Suprapubic skin (tissue), 4 donors: ENCODE results near the gene ACTR1A. TPM values are rescaled to one million over a fixed set of nuclear protein-coding genes. Genes with fewer than 3 reads are reported as not detected.
"Not testable (repeated sequence)": the region's sequence is repeated elsewhere in the genome, so short reads cannot be mapped to it uniquely, and the experiment has no call there.

Experiments
- DNase-seq, 2 donors: peaks; one replicate each; pipeline ENCODE4 v3.0.0-alpha.2; 2019; ENCODE audit warnings: low spot score in 2 of 2
- H3K27ac ChIP-seq: fragments of 200-600 bp; sonication (generic); one replicate; pipeline ENCODE4 v1.5.1; 2019
- H3K27me3 ChIP-seq: fragments of 200-600 bp; sonication (generic); one replicate; pipeline ENCODE4 v1.5.1; 2019
- H3K36me3 ChIP-seq: fragments of 200-600 bp; sonication (generic); one replicate; pipeline ENCODE4 v1.5.1; 2019
- H3K4me1 ChIP-seq: fragments of 200-600 bp; sonication (generic); one replicate; pipeline ENCODE4 v1.5.1; 2019
- H3K4me3 ChIP-seq: fragments of 200-600 bp; sonication (generic); one replicate; pipeline ENCODE4 v1.5.1; 2019; ENCODE audit warnings: mild to moderate bottlenecking
- H3K9me3 ChIP-seq: fragments of 200-600 bp; sonication (generic); one replicate; pipeline ENCODE4 v1.5.1; 2019
- EP300 ChIP-seq: sonication (generic); formaldehyde crosslinking; IDR thresholded peaks from one replicate; pipeline ENCODE4 v1.6.1; 2017; ENCODE audit warnings: antibody characterized with exemption
- POLR2A ChIP-seq, 2 donors: fragments of 450-650 bp; IDR thresholded peaks; one replicate each; pipeline ENCODE4 v1.6.1; 2017; ENCODE audit warnings: antibody characterized with exemption in 2 of 2, mild to moderate bottlenecking in 2 of 2, moderate library complexity in 2 of 2
- POLR2AphosphoS5 ChIP-seq, 3 donors: sonication (generic); formaldehyde crosslinking; IDR thresholded peaks; one replicate each; pipeline ENCODE4 v1.6.1; 2017; ENCODE audit warnings: antibody characterized with exemption in 3 of 3
- WGBS: methylation state at CpG from one replicate; pipeline ENCODE4 v1.1.5; 2018; 5-methylcytosine and 5-hydroxymethylcytosine counted together
- total RNA-seq, 4 donors: library from RNA; depleted of rRNA; stranded (reverse); fragments of >200 nt; gene quantifications; one replicate each; pipeline ENCODE4 v1.1.0, GENCODE V29; 2016
- TF ChIP-seq, protein P1 (sequence below), 2 donors: fragments of 200-600 bp in 1 of 2; fragments of 450-650 bp in 1 of 2; sonication (generic) in 1 of 2; IDR thresholded peaks; one replicate each; pipeline ENCODE4 v1.5.1; 2016 to 2019; ENCODE audit warnings: antibody characterized with exemption in 2 of 2, mild to moderate bottlenecking in 1 of 2, moderate library complexity in 1 of 2

The ACTR1A gene
- total RNA-seq, 4 donors from 2014 or later, result 71.5 to 108 (median 105) TPM

- H3K27me3 ChIP-seq, result no peaks in the 10 kb centered on the region
Measured at GRCh38 chr10:102537367-102537766, 34.9 kb upstream of the ACTR1A start.

GRCh38 chr10:102535481-102536147 lies 33.1 kb upstream of the ACTR1A start:
- H3K36me3 ChIP-seq, result no peaks in the 10 kb centered on the region
- no peaks in the 10 kb centered on the region for H3K4me1 ChIP-seq
- 93% methylated on average over 7 of the region's 7 CpGs for WGBS
- no peaks in the 10 kb centered on the region for H3K27me3 ChIP-seq
- no peak for DNase-seq
- no peaks in the 10 kb centered on the region for H3K9me3 ChIP-seq
- TF ChIP-seq EP300 (no peak), POLR2AphosphoS5 (IDR thresholded peaks at IDR 0.05) (no peak), POLR2A (IDR thresholded peaks at IDR 0.05) (no peak)
- TF ChIP-seq, protein P1, sequence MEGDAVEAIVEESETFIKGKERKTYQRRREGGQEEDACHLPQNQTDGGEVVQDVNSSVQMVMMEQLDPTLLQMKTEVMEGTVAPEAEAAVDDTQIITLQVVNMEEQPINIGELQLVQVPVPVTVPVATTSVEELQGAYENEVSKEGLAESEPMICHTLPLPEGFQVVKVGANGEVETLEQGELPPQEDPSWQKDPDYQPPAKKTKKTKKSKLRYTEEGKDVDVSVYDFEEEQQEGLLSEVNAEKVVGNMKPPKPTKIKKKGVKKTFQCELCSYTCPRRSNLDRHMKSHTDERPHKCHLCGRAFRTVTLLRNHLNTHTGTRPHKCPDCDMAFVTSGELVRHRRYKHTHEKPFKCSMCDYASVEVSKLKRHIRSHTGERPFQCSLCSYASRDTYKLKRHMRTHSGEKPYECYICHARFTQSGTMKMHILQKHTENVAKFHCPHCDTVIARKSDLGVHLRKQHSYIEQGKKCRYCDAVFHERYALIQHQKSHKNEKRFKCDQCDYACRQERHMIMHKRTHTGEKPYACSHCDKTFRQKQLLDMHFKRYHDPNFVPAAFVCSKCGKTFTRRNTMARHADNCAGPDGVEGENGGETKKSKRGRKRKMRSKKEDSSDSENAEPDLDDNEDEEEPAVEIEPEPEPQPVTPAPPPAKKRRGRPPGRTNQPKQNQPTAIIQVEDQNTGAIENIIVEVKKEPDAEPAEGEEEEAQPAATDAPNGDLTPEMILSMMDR (IDR thresholded peaks at IDR 0.05), result no peak
- no peak overlapping the region for H3K27ac ChIP-seq
- no peak overlapping the region for H3K4me3 ChIP-seq

More at GRCh38 chr10:102537367-102537766, 34.9 kb upstream of the ACTR1A start:
- H3K27ac ChIP-seq, result no peak overlapping the region
- no peaks in the 10 kb centered on the region for H3K9me3 ChIP-seq
- TF ChIP-seq, protein P1 (IDR thresholded peaks at IDR 0.05), result no peak
- TF ChIP-seq EP300 (no peak), POLR2A (IDR thresholded peaks at IDR 0.05) (no peak), POLR2AphosphoS5 (IDR thresholded peaks at IDR 0.05) (no peak)
- H3K4me1 ChIP-seq, result no peaks in the 10 kb centered on the region
- no peak overlapping the region for H3K4me3 ChIP-seq
- DNase-seq, result no peak
- H3K36me3 ChIP-seq, result no peaks in the 10 kb centered on the region

DNA sequence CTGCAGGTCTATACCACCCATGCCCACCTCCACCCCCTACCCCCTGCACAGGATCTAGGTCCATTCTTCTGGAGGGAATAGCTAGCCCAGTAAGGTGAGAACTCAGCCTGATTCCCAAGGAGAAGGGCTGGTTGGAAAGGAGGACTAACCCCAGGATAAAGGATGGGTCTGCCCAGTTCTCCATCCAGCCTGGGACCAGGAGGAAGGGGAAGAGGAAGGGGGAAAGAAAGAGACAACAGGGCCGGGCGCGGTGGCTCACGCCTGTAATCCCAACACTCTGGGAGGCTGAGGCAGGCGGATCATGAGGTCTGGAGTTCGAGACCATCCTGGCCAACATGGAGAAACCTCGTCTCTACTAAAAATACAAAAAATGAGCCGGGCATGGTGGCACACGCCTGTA lies 32.5 kb upstream of the ACTR1A start:
- H3K4me3 ChIP-seq, H3K4me1 ChIP-seq, H3K36me3 ChIP-seq, H3K27me3 ChIP-seq, H3K9me3 ChIP-seq, DNase-seq, H3K27ac ChIP-seq: not testable (repeated sequence)
- 96% methylated on average over 9 of the region's 9 CpGs for WGBS

GRCh38 chr10:102534333-102534732 lies 31.8 kb upstream of the ACTR1A start:
- no peak for DNase-seq
- Histone ChIP-seq H3K36me3 (no peaks in the 10 kb centered on the region), H3K9me3 (no peaks in the 10 kb centered on the region), H3K27ac (no peak overlapping the region), H3K4me3 (no peak overlapping the region), H3K4me1 (no peaks in the 10 kb centered on the region), H3K27me3 (no peaks in the 10 kb centered on the region)
- TF ChIP-seq POLR2AphosphoS5 (IDR thresholded peaks at IDR 0.05) (no peak), POLR2A (IDR thresholded peaks at IDR 0.05) (no peak), EP300 (no peak)
- TF ChIP-seq, protein P1 (IDR thresholded peaks at IDR 0.05), result no peak
- WGBS, result 86% methylated on average over 13 of the region's 13 CpGs

DNA sequence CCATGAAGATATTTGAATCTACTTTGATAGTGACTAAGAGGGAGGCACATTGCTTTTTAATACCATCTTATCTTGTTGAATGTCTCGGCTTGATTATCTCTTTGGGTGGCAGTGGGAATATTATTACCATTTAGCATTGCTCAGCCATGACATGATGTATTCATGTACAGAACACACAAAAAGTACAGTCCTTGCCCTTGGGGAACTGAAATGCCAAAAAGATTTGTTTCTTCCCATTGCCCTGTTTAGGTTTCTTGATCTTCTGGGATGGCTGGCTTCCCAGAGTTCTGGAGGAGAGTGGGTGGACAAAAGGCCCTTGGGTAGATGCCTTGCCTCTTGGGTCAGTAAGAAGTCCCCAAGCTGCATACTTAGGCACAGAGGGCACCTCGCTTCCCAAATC lies 25.0 kb upstream of the ACTR1A start:
- Histone ChIP-seq H3K9me3 (no peaks in the 10 kb centered on the region), H3K36me3 (peaks cover 6% of the 10 kb centered on the region), H3K27ac (no peak overlapping the region), H3K4me1 (no peaks in the 10 kb centered on the region), H3K4me3 (no peak overlapping the region), H3K27me3 (no peaks in the 10 kb centered on the region)
- no peak for DNase-seq
- TF ChIP-seq, protein P1 (IDR thresholded peaks at IDR 0.05), result no peak
- TF ChIP-seq POLR2A (IDR thresholded peaks at IDR 0.05) (no peak), POLR2AphosphoS5 (IDR thresholded peaks at IDR 0.05) (no peak)
- 92% methylated on average over 2 of the region's 2 CpGs for WGBS

- H3K4me3 ChIP-seq, result no peak overlapping the region
- WGBS, result 78% methylated on average over 4 of the region's 4 CpGs
- no peak for DNase-seq
- no peak overlapping the region for H3K27ac ChIP-seq
- H3K36me3 ChIP-seq, result peaks cover 6% of the 10 kb centered on the region
- no peaks in the 10 kb centered on the region for H3K9me3 ChIP-seq
- TF ChIP-seq POLR2AphosphoS5 (IDR thresholded peaks at IDR 0.05) (no peak), EP300 (no peak), POLR2A (IDR thresholded peaks at IDR 0.05) (no peak)
- TF ChIP-seq, protein P1 (IDR thresholded peaks at IDR 0.05), result no peak
- no peaks in the 10 kb centered on the region for H3K27me3 ChIP-seq
- no peaks in the 10 kb centered on the region for H3K4me1 ChIP-seq
Measured at GRCh38 chr10:102524746-102525145, 22.2 kb upstream of the ACTR1A start.
